ENCODE data around the gene COBL.

Gene COBL

GRCh38 chr7:51069411-51070083, 247.1 kb downstream of the COBL start:
- no peak for DNase-seq

- no peak for DNase-seq
These were observed 248.2 kb downstream of the COBL start for GRCh38 chr7:51068401-51068800.

GRCh38 chr7:51067757-51068156, 248.9 kb downstream of the COBL start:
- DNase-seq, result peak; percentile 23

- no peak for DNase-seq
These were observed 249.4 kb downstream of the COBL start for GRCh38 chr7:51067258-51067657.

GRCh38 chr7:51066405-51066882, 250.2 kb downstream of the COBL start:
- DNase-seq, result no peak

GRCh38 chr7:51065766-51066165, 250.8 kb downstream of the COBL start:
- DNase-seq, result no peak

GRCh38 chr7:51064688-51065087, 251.9 kb downstream of the COBL start:
- DNase-seq, result no peak

GRCh38 chr7:51062222-51062987, 254.2 kb downstream of the COBL start:
- DNase-seq, result no peak

- DNase-seq, result no peak
These were observed 256.1 kb downstream of the COBL start for GRCh38 chr7:51060536-51060935.

GRCh38 chr7:51059504-51060142, 257.0 kb downstream of the COBL start:
- DNase-seq, result no peak

GRCh38 chr7:51058764-51059163, 257.8 kb downstream of the COBL start:
- no peak for DNase-seq

- no peak for DNase-seq
These were observed 261.4 kb downstream of the COBL start for GRCh38 chr7:51055039-51055840.

- DNase-seq, result no peak
These were observed 262.4 kb downstream of the COBL start for GRCh38 chr7:51054231-51054630.

- DNase-seq, result no peak
These were observed 263.3 kb downstream of the COBL start for GRCh38 chr7:51053160-51053925.

GRCh38 chr7:51046482-51046881, 270.1 kb downstream of the COBL start:
- no peak for DNase-seq

- DNase-seq, result no peak
These were observed 270.5 kb downstream of the COBL start for GRCh38 chr7:51046103-51046466.

- no peak for DNase-seq
These were observed 271.1 kb downstream of the COBL start for GRCh38 chr7:51045319-51046102.

- no peak for DNase-seq
These were observed 273.1 kb downstream of the COBL start for GRCh38 chr7:51043461-51043860.

- no peak for DNase-seq
These were observed 275.8 kb downstream of the COBL start for GRCh38 chr7:51040787-51041186.

- DNase-seq, result no peak
These were observed 278.0 kb downstream of the COBL start for GRCh38 chr7:51038573-51038972.

GRCh38 chr7:51035716-51036115, 280.9 kb downstream of the COBL start:
- no peak for DNase-seq

Measured in effector CD4-positive, alpha-beta T cell (primary cell).